Fibroblast of mammary gland (primary cell): ENCODE data around the gene AUTS2.

Source experiments
- DNase-seq: peaks from one replicate; pipeline ENCODE4 v3.0.0-alpha.2; 2010; ENCODE audit warnings: low read depth
- H3K4me3 ChIP-seq: 2 replicates; pipeline ENCODE4 v1.5.1; 2011; ENCODE audit warnings: low read depth, mild to moderate bottlenecking, low read length, moderate library complexity; ENCODE audit not compliant: control insufficient read depth
- CTCF ChIP-seq: conservative IDR thresholded peaks from 2 replicates; pipeline ENCODE4 v1.5.1; 2011; ENCODE audit warnings: low read depth, low read length, inconsistent platforms; ENCODE audit not compliant: control insufficient read depth, insufficient read depth

Gene AUTS2

GRCh38 chr7:69769826-69770225 lies 171.6 kb downstream of the AUTS2 start:
- DNase-seq = no peak
- no peak overlapping the region for H3K4me3 ChIP-seq
- no peak for TF ChIP-seq CTCF

GRCh38 chr7:69770613-69771012 lies 172.3 kb downstream of the AUTS2 start:
- H3K4me3 ChIP-seq = no peak overlapping the region
- TF ChIP-seq CTCF = no peak
- DNase-seq = no peak

GRCh38 chr7:69772718-69773436 lies 174.6 kb downstream of the AUTS2 start:
- H3K4me3 ChIP-seq = no peak overlapping the region
- no peak for DNase-seq
- TF ChIP-seq CTCF = no peak

GRCh38 chr7:69773535-69774225 lies 175.4 kb downstream of the AUTS2 start:
- TF ChIP-seq CTCF = no peak

GRCh38 chr7:69775231-69775771 lies 177.0 kb downstream of the AUTS2 start:
- peak; percentile 86 for DNase-seq
- no peak for TF ChIP-seq CTCF
- no peak overlapping the region for H3K4me3 ChIP-seq

More at GRCh38 chr7:69773535-69774225, 175.4 kb downstream of the AUTS2 start:
- no peak overlapping the region for H3K4me3 ChIP-seq
- DNase-seq = peak; percentile 24

GRCh38 chr7:69776611-69777010 lies 178.3 kb downstream of the AUTS2 start:
- DNase-seq = peak; percentile 56
- no peak for TF ChIP-seq CTCF
- H3K4me3 ChIP-seq = no peak overlapping the region

GRCh38 chr7:69778138-69778537 lies 179.9 kb downstream of the AUTS2 start:
- DNase-seq = no peak
- no peak for TF ChIP-seq CTCF
- no peak overlapping the region for H3K4me3 ChIP-seq
